Suppressor macrophage (primary cell): Measurements from ENCODE around the gene PGLYRP2.

Experiments
- DNase-seq, 4 experiments: peaks; one replicate each; pipeline ENCODE4 v3.0.0-alpha.2; 2020 to 2022

The PGLYRP2 gene

DNA sequence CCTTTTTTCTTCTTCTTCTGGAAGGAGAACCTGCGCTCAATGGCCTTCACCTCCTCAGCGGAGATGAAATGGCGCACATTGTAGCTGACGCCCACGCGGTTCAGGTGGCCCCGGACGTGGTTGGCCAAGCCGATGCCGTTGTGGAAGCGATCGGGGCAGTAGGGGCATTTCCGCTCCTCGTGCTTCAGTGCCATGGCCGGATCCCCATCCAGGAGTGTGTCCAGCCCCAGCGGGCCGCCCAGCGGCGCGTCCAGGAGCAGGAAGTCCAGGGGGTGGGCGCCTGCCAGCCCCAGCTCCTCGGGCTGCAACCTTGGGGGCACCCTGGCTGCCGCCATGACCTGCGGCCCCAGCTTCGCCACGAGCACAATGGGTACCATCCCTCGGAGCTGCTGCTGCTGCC, 40.7 kb downstream of the PGLYRP2 start:
- no peak for DNase-seq

DNA sequence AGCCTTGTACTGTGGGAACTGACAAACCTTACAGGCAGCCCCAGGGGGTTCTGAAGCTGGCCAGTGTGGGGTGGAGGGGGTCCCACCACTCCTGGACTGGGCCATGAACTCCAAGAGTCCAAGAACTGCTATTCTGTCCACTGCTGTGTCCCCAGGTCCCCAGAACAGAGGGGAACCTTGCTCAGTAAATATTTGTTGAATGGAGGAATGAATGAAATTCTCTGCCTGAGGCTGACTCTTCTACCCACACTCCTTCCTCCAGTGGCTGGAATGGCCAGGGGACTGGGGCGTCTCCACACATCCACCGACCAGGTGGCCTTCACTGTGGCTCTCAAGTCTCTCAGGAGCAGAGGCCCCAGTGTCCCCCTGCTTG, 41.2 kb downstream of the PGLYRP2 start:
- DNase-seq = no peak

DNA sequence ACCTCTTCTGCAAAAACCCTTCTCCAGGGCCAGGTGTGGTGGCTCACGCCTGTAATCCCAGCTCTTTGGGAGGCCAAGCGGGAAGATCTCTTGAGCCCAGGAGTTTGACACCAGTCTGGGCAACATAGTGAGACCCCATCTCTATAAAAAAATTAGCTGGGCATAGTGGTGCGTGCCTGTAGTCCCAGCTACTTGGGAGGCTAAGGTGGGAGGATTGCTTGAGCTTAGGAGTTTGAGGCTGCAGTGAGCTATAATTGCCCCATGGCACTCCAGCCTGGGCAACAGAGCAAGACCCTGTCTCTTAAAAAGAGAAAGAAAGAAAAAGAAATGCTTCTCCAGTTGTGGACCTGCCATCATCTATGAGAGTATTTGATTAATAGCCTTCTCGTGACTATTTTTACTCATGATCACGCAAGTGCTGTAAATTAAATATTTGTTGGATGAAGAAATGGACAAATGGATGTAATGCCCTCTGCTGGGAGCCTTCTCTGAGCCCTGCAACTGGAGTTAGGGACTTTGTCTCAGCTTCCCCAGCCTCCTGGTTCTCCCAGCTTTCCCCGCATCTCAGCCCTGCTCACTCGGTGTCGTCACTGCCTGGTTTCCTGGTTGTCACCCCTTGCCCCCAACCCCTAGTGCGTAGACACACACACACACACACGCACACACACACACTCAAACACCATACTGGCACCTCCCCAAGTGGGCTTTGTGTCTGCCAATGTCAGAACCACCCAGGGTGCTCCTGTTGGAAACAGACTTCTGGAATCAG, 41.8 kb downstream of the PGLYRP2 start:
- no peak for DNase-seq

DNA sequence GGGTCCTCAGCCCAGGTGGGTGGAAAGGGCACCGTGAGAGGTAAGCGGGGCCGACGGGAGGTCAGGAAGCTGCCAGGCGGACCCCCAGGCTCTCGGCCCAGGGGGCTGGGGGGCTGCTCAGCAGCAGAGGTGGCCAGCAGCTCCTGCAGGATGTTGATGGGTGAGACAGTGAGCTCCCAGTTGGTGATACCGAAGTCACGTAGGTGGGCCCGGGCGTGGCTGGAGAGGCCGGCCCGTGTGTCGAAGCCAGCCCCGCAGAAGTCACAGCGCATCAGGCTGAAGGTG, 42.5 kb downstream of the PGLYRP2 start:
- DNase-seq = no peak

DNA sequence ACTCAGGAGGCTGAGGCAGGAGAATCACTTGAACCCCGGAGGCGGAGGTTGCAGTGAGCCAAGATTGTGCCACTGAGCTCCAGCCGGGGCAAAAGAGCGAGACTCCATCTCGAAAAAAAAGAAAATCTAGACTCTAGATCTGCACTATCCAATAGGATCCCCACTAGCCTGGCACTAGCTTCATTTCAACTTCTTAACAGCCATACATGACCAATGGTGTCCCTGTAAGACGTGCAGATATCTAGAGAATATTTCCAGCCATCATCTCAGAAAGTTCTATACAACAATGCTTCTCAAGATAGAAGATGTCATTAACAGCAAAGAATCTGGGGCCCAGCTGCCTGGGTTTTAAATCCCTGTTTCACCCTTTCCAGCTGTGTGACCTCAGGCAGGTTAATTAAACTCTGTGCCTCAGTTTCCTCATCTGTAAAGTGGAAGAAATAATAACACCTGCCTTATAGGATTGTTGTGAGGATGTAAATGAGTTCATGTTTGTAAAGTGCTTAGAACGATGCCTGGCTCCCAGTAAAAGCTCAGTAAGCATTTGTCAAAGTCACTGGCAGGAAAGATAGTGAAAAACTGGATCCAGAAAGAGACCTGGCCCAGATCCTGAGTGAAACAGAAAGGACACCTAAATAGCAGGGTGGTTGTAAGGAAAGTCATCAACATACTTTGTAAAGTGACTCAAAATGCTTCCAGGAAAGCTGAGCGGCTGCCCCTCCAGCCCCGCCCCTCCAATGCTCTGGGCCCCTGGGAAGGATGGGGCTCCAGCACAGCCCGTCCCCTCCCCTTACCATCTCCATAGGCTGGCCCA, 43.1 kb downstream of the PGLYRP2 start:
- no peak for DNase-seq

DNA sequence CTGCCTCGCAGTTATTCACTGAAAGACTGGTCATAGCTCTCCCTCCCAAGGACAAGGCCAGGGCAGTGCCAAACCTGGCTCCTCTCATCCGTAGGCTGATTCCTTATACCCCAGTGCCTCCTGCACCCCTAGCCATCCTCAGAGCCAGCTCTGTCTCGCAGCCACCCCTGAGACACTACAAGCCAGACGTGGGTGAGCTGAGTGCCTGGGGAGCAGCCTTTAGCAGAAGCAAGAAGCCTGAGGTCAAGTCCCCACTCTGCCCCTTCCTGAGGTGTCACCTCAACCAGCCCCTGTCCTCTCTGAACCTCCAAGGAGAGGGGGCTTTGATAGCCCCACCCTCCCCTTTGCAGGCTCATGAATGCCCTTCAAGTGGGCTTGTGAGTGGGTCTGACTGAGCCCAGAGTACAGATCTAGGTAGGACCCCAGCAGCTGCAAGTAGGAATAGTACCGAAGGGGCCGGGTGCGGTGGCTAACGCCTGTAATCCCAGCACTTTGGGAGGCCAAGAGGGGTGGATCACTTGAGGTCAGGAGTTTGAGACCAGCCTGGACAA, 45.7 kb downstream of the PGLYRP2 start:
- DNase-seq = peak in 1 of 4 experiments; percentile 15

DNA sequence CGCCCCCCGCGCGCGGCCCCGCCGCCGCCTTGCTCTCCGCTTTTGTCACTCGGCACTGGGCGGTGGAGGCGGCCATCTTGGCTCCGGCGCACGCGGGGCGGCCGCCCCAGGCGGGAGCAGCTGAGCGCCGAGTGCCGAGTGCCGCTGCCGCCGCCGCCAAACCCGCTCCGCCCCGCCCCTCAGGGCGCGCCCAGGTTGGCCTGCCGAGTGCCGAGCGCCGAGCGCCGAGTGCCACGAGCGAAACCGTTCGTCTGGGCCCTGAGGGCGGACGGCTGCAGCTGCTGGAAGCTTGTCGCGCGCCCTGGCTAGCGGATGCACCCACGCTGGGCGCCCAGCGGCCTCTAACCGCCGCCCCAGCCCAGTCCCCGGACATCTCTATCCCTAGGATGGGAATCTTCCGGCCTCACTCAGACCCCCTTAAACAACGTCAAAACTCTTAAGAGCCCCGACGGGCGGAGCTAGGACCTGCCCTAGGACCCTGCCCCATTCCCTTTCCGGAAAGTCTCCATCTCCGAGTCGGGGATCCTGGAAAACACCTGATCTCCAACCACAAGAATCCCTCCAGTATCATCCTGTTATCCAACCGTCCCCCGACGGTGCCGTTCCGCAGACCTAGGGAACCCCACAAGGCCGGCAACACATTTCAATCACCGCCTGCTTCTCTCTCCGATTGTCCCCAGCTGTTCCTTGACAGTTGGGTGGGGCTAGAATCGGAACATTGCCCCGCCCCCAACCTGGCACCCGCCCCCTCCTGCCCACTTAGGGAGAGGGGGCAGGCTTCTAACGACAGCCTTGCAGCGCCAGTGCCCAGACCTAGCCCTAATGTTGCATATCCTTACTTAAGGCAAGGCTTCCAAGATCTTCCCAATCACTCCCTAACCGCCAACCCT, 46.4 kb downstream of the PGLYRP2 start:
- DNase-seq = peak; percentile 94 to 97 (median 96)

DNA sequence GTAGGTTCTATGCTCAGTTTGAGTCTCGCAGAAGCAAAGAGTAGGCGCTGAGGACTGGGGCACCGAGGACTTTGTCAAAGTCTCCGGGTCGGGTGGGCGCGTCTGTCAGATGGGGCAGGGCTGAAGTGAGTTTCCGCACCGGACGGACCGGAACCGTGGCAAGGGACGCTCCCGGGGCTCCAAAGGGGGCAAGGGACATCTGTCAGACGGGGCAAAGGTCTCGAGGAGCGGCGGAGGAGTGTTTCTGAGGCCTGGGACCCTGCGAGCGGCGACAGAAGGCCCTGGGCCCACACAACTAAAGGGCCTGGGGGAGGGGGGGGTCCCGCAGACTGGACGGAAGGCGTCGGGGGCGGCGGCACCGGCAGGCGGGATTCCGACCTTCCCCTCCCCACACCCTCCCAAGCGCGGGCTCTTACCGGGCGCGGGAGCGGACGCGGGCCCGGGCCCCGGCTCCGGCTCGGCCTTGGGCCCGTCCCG, 47.2 kb downstream of the PGLYRP2 start:
- DNase-seq = peak in 3 of 4 experiments; percentile 16 to 48 (median 23)

DNA sequence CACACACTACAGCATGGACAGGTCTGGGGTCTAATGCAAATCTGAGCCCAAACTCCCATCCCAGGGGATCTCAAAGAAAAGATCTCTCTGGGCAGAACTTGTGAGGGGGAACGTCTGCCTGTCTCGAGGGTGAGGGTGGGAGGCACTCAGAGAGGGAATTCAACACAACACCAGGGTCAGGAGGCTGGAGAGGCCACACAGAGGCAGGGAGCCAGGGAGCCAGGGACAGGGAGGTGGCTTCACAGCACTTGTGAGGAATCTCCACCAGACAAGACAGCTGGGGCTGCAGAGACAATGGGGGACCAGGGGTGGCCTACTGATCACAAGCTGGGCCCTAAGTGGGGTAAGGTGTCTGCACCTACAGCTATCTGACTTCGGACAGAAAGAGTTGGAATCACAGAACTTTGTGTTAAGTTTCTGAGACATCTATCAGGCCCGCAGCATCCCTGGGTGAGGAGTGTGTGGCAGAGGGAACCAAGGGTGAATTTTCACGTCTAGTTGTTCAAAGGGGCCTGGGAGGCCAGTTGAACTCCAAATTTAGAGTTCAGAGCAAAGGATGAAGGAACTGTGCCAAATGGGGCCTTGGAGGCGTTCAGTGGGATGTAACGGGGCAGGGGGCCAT, 47.8 kb downstream of the PGLYRP2 start:
- DNase-seq = no peak

DNA sequence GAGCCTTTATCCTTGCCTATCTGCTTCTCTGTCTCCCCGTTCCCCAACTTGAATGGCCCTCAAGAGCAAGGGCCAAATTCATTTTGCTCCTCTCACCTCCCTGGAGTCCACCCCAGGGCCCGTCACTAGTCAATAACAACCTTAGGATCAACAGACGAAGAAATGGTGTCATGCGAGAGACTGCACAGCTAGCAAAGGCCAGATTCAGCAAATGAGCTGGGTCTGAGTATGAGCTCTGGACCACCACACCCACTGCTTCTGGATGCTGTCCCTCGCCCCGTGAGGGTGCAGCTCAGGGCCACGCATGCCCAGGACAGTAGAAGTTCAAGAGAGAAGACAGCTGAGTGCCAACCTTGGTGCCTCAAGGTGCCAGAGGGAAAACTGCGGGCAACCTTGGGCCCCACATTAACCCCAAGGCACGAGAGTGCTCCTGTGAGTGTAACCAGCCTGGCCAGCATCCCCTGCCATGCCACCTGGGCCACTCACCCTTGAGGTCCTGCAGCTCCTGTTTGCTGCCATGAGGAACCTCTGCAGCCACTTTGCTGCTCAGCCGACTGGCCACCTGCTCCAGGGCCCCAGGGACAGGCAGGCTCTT, 48.7 kb downstream of the PGLYRP2 start:
- DNase-seq = no peak

DNA sequence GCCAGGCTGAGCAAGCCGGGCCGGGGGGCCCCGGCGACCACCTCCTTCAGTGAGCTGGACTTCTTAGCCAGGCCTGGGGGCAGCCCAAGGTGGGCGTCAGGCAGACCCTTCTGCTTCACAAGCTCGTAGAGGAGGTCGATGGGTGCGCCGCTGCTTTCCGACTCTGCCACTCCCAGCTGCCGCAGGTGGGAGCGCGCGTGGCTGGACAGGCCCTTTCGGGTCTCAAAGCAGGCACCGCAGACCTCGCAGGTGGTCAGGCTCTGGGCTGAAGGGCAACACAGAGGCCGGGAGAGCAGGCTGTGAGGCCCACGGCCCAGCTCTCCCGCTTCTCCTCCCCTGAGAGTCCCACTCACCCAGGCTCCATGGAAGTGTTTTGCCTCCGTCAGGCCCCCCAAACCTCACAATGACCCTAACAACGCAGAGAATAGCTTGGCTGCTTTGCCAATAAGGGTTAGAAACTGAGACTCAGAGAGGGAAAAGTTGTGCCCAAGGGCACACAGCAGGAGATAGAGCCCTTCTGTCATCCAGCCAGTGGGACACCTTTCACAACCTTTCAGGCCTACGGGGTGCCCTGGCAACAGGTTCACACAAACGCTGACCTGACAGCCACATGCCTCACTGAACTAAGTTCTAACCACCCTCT, 49.4 kb downstream of the PGLYRP2 start:
- DNase-seq = no peak

DNA sequence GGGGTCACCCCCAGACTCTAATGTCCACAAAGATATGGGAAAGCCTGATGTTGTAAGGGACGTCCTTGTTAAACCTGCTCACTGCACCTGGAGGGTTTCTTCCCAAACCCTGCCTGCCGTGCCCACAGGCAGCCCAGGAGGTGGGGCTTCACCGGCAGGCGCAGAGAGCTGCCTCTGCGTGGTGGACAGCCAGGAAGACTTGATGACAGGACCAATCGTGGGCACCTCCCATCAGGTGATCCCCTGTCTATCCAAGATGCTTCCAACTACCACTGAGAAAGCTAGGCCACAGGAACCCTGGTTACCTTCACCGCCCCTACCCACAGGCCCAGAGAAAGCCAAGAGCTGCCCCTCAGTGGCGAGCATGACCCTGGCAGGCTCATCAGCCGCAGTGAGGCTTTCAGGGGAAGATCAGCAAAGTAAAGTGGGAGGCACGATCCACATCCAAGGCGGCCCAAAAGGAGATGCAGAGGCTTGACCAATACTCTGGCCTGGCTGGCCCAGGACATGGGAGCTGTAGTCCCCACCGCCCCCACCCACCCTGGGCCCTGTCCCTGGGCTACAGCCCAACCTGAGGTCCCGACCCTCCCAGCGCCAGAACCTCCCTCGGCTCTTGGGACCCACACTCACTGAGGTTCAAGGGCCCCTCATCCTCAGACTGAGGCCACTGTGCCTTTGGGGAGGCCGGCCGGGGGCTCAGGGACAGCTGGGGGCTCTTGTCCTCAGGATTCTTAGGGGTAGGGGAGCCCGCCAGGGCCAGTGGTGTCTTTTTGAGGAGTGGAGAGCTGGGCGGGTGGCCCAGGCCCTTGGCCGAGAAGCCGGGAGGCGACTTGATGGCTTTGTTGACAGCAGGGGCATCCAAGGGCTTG, 50.1 kb downstream of the PGLYRP2 start:
- no peak for DNase-seq

DNA sequence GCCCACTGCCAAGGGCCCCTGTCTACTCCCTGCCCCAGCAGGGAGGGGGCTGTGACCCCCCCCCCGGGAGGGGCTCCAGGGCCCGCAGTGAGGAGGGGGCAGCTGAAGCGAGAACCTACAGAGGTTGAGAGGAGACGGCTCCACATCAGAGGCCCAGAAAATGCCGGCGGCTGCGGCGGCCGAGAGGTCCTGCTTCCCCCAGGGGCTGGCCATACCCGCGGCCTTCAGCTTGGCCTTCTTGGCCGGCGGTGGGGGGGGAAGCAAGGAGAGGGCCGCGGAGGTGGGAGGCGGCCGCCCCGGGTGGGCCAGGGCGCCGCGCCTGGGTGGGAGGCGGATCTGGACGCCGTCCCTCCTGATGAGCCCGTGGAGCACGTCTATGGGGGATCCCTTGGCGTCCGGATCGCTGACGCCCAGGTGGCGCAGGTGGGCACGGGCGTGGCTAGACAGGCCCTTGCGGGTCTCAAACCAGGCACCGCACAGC, 51.3 kb downstream of the PGLYRP2 start:
- no peak for DNase-seq

DNA sequence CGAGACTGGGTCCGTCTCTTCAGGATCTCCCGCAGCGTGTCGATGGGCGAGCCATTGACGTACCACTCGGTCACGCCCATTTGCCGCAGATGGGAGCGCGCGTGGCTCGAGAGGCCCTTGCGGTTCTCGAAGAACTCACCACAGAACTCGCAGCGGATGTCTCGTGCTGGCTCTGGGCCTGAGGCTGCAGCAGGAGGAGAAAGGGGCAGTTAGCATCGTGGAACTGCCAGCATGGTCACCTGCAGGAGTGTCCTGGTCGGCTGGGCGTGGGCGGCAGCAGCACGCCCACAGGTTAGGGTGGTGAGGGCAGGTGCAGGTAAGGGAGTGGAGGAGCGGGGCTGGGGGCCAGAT, 52.0 kb downstream of the PGLYRP2 start:
- no peak for DNase-seq

DNA sequence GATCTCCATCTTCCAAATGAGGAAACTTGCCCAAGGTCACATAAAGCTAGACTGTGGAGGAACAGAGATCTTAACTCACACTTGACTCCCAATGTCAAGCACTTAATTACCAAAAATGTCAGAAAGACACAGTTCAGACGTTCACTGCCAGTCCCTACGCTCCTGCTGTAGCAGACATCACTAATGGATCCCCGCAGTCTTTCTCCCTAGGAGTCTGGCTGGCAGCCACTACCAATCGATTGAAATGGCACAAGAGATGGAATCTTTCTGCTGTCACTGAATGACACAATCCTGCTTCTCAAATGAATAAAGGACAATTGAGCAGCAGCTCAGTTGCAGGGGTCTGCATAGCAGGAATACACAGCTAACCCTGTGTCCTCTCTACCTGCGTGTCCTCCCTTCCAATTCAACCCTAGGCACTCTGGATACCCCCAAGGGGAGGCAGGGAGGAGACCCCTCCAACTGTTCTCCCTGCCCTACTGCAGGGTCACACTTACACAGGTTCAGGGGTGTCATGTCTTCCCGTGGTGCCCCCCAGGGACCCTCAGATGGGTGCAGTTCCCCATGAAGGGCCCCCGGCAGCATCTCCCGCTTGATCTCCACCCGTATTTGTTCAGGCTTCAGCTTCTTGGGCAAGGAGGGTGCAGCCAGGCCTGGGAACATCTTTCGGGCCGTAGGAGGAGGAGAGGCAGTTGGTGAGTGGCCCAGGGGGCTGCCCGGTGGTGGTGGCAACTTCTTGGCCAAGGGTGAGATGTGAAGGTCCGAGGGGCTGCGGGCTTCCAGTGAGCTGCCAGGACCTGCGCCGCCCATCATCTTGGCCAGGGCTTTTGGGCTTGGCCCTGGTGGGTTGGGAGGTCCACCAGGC, 52.6 kb downstream of the PGLYRP2 start:
- no peak for DNase-seq

DNA sequence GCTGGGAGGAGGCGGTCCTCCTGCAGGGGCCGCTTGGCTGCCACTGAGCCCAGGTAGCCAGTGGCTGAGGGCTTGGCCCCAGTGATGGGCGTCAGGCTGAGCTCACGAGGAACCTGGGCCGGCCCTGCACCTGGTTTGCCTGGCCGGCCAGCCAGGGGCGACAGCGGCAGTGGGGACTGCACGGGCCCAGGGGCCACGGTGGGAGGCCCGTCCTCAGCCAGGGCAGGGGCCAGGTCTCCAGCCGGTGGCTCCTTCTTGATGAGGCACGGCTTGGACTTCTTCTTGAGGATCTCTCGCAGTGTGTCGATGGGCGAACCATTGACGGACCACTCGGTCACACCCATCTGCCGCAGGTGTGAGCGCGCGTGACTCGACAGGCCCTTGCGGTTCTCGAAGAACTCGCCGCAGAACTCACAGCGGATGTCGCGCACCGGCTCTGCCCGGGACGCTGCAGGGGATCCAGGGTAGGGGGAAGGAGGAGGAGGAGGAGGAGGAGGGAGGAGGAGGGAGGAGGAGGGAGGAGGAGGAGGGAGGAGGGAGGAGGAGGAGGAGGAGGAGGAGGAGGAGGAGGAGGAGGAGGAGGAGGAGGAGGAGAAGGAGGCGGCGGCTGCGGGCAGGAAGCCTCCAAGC, 53.9 kb downstream of the PGLYRP2 start:
- no peak for DNase-seq

DNA sequence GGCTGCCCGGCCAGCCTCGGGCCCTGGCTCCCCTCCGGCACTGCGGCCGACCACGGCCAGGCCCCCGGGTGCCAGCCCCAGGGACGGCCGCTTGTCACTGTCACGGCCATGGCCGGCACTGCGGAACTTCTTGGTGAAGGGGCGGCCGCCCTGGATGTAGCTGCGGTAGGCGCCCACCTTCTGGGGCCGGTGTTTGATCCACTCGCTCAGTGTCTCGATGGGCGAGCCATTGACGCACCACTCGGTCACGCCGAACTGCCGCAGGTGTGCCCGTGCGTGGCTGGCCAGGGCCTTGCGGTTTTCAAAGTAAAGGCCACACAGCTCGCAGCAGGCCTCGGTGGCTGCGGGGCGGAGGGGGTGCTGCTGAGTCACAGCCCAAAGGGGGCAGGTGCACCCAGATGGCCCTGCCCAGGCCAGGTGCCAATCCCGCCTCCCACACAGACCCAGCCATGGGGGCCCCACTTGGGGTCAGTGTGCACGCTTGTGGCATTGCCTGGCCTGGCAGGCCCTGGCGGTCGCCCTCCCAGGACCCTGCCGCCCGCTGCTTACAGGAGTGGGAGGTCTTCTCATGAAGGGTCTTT, 54.5 kb downstream of the PGLYRP2 start:
- no peak for DNase-seq

DNA sequence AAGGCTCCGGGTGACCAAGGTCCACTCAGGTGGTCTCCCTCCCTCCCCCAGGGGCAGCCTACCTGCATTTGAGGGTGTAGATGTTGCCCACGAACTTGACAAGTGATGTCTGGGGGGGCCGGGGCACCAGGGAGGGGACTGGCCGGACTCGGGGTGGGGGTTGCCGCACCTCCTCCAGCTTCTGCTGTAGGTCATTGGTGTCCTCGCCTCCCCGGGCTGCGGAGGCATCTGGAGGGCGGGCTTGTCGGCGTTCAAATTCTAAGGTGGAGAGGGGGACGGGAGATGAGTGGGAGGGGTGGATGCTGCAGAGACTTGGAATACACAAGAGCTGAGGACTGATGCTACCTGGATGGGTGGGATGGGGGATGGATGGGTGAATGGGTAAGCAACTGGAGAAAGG, 55.2 kb downstream of the PGLYRP2 start:
- no peak for DNase-seq
